T47D (cell line): Measurements from ENCODE around the gene TSHZ2.
A peak's percentile ranks its signal among the peaks of the same experiment; 100 is the strongest.

Experiments used
- DNase-seq, 2 experiments: peaks; one replicate each; pipeline versions ENCODE4 v3.0.0 to v3.0.0-alpha.2; 2011 to 2012; ENCODE audit warnings: low read depth in 1 of 2, low spot score in 1 of 2
- JUND ChIP-seq: IDR thresholded peaks from 2 replicates; pipeline ENCODE4 v1.6.1; 2012; ENCODE audit warnings: low read depth
- in situ Hi-C: cut with HindIII; loops from 2 replicates; pipeline ENCODE4 v1.10.0; 2016; ENCODE audit warnings: low sequenced_read_pairs, low pct_unique_long_range_greater_than_20kb

The TSHZ2 gene

GRCh38 chr20:53389516-53390300 is 417.6 kb downstream of the TSHZ2 start:
- no peak for TF ChIP-seq JUND
- in situ Hi-C loops, result no loop called here
- DNase-seq, result no peak

GRCh38 chr20:53390770-53391169 is 418.6 kb downstream of the TSHZ2 start:
- TF ChIP-seq JUND, result no peak
- DNase-seq, result peak in 1 of 2 experiments; percentile 57
- in situ Hi-C loops, result no loop called here

GRCh38 chr20:53394433-53394832 is 422.3 kb downstream of the TSHZ2 start:
- DNase-seq, result no peak
- no peak for TF ChIP-seq JUND
- in situ Hi-C loops, result no loop called here

- no peak for DNase-seq
- in situ Hi-C loops, result no loop called here
- no peak for TF ChIP-seq JUND
Observed at GRCh38 chr20:53395188-53395923, 423.2 kb downstream of the TSHZ2 start.

- TF ChIP-seq JUND, result no peak
- no peak for DNase-seq
- in situ Hi-C loops, result no loop called here
Observed at GRCh38 chr20:53399083-53399482, 426.9 kb downstream of the TSHZ2 start.

- DNase-seq, result no peak
- TF ChIP-seq JUND, result no peak
- in situ Hi-C loops, result no loop called here
Observed at GRCh38 chr20:53399592-53400335, 427.6 kb downstream of the TSHZ2 start.

- TF ChIP-seq JUND, result no peak
- in situ Hi-C loops, result no loop called here
- DNase-seq, result no peak
Observed at GRCh38 chr20:53402233-53403005, 430.3 kb downstream of the TSHZ2 start.

- no peak for DNase-seq
- in situ Hi-C loops, result no loop called here
- TF ChIP-seq JUND, result no peak
Observed at GRCh38 chr20:53403029-53403428, 430.9 kb downstream of the TSHZ2 start.

GRCh38 chr20:53405139-53405538 is 433.0 kb downstream of the TSHZ2 start:
- in situ Hi-C loops, result no loop called here
- TF ChIP-seq JUND, result no peak
- DNase-seq, result no peak

GRCh38 chr20:53406580-53406979 is 434.4 kb downstream of the TSHZ2 start:
- DNase-seq, result no peak
- in situ Hi-C loops, result no loop called here
- TF ChIP-seq JUND, result no peak

GRCh38 chr20:53408691-53409446 is 436.7 kb downstream of the TSHZ2 start:
- in situ Hi-C loops, result no loop called here
- TF ChIP-seq JUND, result no peak
- DNase-seq, result no peak

GRCh38 chr20:53409447-53409717 is 437.2 kb downstream of the TSHZ2 start:
- no peak for DNase-seq
- in situ Hi-C loops, result no loop called here
- TF ChIP-seq JUND, result no peak
